OCI-LY7 (cell line): ENCODE data around the gene RAB6B. TPM values are rescaled to one million over a fixed set of nuclear protein-coding genes. Genes with fewer than 3 reads are reported as not detected.

Source experiments
- BruUV-seq: library from RNA; stranded (reverse); fragments of 400-500 nt; replicated peaks from 2 replicates; lab custom pipeline; 2021; lab: Mats Ljungman, UMichigan
- CTCF ChIA-PET: fragments of 300-600 bp; sonication (Branson Sonifier 250); formaldehyde crosslinking; loops from one replicate; lab custom pipeline; 2022; ENCODE audit warnings: antibody characterized with exemption; ENCODE audit not compliant: unreplicated experiment; lab: Charles Lee
- POLR2A ChIA-PET: fragments of 300-600 bp; sonication (Branson Sonifier 250); formaldehyde crosslinking; loops from one replicate; lab custom pipeline; 2022; ENCODE audit warnings: antibody characterized with exemption; lab: Charles Lee
- DNase-seq: peaks from one replicate; pipeline ENCODE4 v3.0.0-alpha.2; 2015; ENCODE audit warnings: low spot score
- H2AFZ ChIP-seq: fragments of 200-600 bp; sonication (generic), shearing (Covaris generic); 2 replicates; pipeline ENCODE4 v1.6.1; 2014; ENCODE audit warnings: mild to moderate bottlenecking, antibody characterized with exemption, low read length, moderate library complexity
- H3K27ac ChIP-seq: fragments of 200-600 bp; sonication (generic); 2 replicates; pipeline ENCODE4 v1.5.1; 2014; ENCODE audit warnings: mixed run types, low read depth, mild to moderate bottlenecking, moderate library complexity, low read length, inconsistent platforms; ENCODE audit not compliant: poor library complexity, severe bottlenecking
- H3K36me3 ChIP-seq: fragments of 200-600 bp; sonication (generic); 2 replicates; pipeline ENCODE4 v1.6.1; 2014; ENCODE audit warnings: mild to moderate bottlenecking, antibody characterized with exemption, low read length, moderate library complexity, mixed read lengths; ENCODE audit not compliant: insufficient read depth
- H3K4me1 ChIP-seq: fragments of 200-600 bp; sonication (generic); 2 replicates; pipeline ENCODE4 v1.5.1; 2014; ENCODE audit warnings: mild to moderate bottlenecking, low read length; ENCODE audit not compliant: insufficient read depth, poor library complexity, severe bottlenecking
- H3K4me2 ChIP-seq: fragments of 200-600 bp; sonication (generic); 2 replicates; pipeline ENCODE4 v1.6.1; 2014; ENCODE audit warnings: mild to moderate bottlenecking, low read length
- H3K4me3 ChIP-seq: fragments of 200-600 bp; sonication (generic); 2 replicates; pipeline ENCODE4 v1.5.1; 2014; ENCODE audit warnings: mild to moderate bottlenecking, low read depth, low read length; ENCODE audit not compliant: poor library complexity, severe bottlenecking
- H3K79me2 ChIP-seq: fragments of 200-600 bp; sonication (generic); 2 replicates; pipeline ENCODE4 v1.6.1; 2016; ENCODE audit warnings: low read depth, mild to moderate bottlenecking, low read length, moderate library complexity, mixed read lengths; ENCODE audit not compliant: insufficient read depth
- H3K9me2 ChIP-seq: fragments of 200-600 bp; sonication (generic); 2 replicates; pipeline ENCODE4 v1.6.1; 2016; ENCODE audit warnings: mild to moderate bottlenecking, low read length, mixed read lengths; ENCODE audit not compliant: insufficient read depth
- H3K9me3 ChIP-seq: fragments of 200-600 bp; sonication (generic); 2 replicates; pipeline ENCODE4 v1.6.1; 2014; ENCODE audit warnings: mild to moderate bottlenecking, mixed run types, low read length, mixed read lengths
- H4K20me1 ChIP-seq: fragments of 200-600 bp; sonication (generic); 2 replicates; pipeline ENCODE4 v1.6.1; 2014; ENCODE audit warnings: mild to moderate bottlenecking, antibody characterized with exemption, low read length, moderate library complexity, mixed read lengths; ENCODE audit not compliant: insufficient read depth
- EZH2phosphoT487 ChIP-seq: fragments of 200-600 bp; sonication (generic); IDR thresholded peaks from 2 replicates; pipeline ENCODE4 v1.6.1; 2018; ENCODE audit warnings: low read depth, borderline replicate concordance, mild to moderate bottlenecking, mixed run types, antibody characterized with exemption, low read length, moderate library complexity, mixed read lengths
- intact Hi-C: fragments of 100-400 bp; cut with micrococcal nuclease; formaldehyde crosslinking; loops from one replicate; pipeline ENCODE4 v1.10.0; 2022; ENCODE audit not compliant: unreplicated experiment
- total RNA-seq, 2 experiments: library from RNA; depleted of rRNA in 1 of 2; stranded (reverse); fragments of >200 nt in 1 of 2; shearing (Covaris generic) in 1 of 2; gene quantifications; 2 replicates each; pipeline ENCODE4 v1.2.3, GENCODE V29; 2014 to 2022
- TF ChIP-seq, protein P1 (sequence below): fragments of 200-600 bp; sonication (generic); conservative IDR thresholded peaks from 2 replicates; pipeline ENCODE4 v1.5.1; 2014; ENCODE audit warnings: mild to moderate bottlenecking, antibody characterized with exemption, low read length, moderate library complexity, mixed read lengths

RAB6B gene
- total RNA-seq, 2 experiments from 2014 or later: not detected

DNA sequence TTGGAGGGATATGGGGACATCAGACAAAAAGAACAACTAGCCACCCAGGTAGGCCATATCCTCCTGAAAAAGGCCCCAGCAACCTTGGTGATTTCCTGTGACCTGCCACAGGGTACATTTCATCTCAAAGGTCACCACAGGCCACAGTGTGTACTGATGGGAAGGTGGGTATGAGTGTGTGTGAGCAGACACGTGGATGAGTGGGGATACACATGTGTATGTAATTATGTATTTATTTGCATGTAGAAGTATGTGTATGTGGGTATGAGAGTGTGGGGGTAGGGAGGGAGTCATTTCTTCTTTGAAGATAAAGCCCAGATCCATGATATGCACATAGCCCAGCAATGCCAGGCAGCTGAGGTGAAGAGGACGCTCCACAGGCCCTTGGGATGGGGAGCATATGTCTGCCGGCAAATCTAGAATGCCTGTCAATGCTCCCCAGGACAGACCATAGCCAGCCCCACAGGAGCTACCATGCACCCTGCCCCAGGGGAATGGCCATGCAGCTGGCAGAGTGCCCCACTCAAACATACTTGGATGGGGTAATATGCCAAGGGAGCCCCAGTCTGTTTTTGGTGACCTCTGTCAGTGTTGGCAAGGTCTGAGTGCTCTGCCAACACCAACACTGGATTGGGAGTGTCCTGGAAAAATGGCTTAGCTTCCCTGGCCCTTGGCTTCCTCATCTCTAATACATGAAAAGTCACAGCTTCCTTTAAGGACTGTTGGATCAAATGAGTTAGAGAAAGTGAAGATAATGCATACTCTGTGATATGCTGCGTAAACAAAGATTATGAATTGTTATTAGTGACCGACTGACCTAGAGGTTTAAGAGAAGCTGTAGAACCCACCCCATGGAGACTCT is 42.4 kb downstream of the RAB6B start:
- Histone ChIP-seq H3K9me2 (no peaks in the 10 kb centered on the region), H3K27ac (no peak overlapping the region), H4K20me1 (no peaks in the 10 kb centered on the region), H2AFZ (no peak overlapping the region), H3K4me2 (no peak overlapping the region), H3K36me3 (no peaks in the 10 kb centered on the region), H3K4me3 (no peak overlapping the region), H3K9me3 (no peaks in the 10 kb centered on the region), H3K79me2 (no peaks in the 10 kb centered on the region), H3K4me1 (no peaks in the 10 kb centered on the region)
- ChIA-PET POLR2A (interaction anchor here (0.6 kb wide), 1 partner anchor 242 kb away, joined by 3 read pairs; no protein-coding TSS in a partner anchor), CTCF (no interaction called here)
- no peak for TF ChIP-seq EZH2phosphoT487
- TF ChIP-seq, protein P1, sequence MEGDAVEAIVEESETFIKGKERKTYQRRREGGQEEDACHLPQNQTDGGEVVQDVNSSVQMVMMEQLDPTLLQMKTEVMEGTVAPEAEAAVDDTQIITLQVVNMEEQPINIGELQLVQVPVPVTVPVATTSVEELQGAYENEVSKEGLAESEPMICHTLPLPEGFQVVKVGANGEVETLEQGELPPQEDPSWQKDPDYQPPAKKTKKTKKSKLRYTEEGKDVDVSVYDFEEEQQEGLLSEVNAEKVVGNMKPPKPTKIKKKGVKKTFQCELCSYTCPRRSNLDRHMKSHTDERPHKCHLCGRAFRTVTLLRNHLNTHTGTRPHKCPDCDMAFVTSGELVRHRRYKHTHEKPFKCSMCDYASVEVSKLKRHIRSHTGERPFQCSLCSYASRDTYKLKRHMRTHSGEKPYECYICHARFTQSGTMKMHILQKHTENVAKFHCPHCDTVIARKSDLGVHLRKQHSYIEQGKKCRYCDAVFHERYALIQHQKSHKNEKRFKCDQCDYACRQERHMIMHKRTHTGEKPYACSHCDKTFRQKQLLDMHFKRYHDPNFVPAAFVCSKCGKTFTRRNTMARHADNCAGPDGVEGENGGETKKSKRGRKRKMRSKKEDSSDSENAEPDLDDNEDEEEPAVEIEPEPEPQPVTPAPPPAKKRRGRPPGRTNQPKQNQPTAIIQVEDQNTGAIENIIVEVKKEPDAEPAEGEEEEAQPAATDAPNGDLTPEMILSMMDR: no peak
- BruUV-seq: no TSS peak
- intact Hi-C loops: no loop called here
- no peak for DNase-seq

- intact Hi-C loops: no loop called here
- H3K36me3 ChIP-seq: no peaks in the 10 kb centered on the region
- POLR2A ChIA-PET: no interaction called here
- no peak for TF ChIP-seq EZH2phosphoT487
- TF ChIP-seq, protein P1: no peak
- no TSS peak for BruUV-seq
- H2AFZ ChIP-seq: no peak overlapping the region
- no peaks in the 10 kb centered on the region for H3K9me3 ChIP-seq
- no peaks in the 10 kb centered on the region for H3K4me1 ChIP-seq
- H3K4me2 ChIP-seq: no peak overlapping the region
- no peaks in the 10 kb centered on the region for H3K79me2 ChIP-seq
- DNase-seq: no peak
- CTCF ChIA-PET: no interaction called here
- no peak overlapping the region for H3K4me3 ChIP-seq
- H3K9me2 ChIP-seq: no peaks in the 10 kb centered on the region
- H3K27ac ChIP-seq: no peak overlapping the region
- no peaks in the 10 kb centered on the region for H4K20me1 ChIP-seq
Measured at GRCh38 chr3:133851931-133852330, 43.8 kb downstream of the RAB6B start.
